ENCODE results near the gene KLF5.

Gene KLF5

GRCh38 chr13:73065036-73065435, 6.2 kb downstream of the KLF5 start:
- Histone ChIP-seq H3K36me3 (replicated peaks) (no peaks in the 10 kb centered on the region), H3K27me3 (replicated peaks) (no peaks in the 10 kb centered on the region), H3K4me3 (ENCODE audit: low read depth, low read length) (no peak overlapping the region), H3K27ac (no peak overlapping the region)
- no peak for DNase-seq
- in situ Hi-C loops (cut with HindIII; ENCODE audit: low pct_ligation_motif_present, low sequenced_read_pairs): no loop called here
- TF ChIP-seq CTCF (IDR thresholded peaks at IDR 0.05; ENCODE audit: low read depth, low read length, missing control alignments): no peak

DNA sequence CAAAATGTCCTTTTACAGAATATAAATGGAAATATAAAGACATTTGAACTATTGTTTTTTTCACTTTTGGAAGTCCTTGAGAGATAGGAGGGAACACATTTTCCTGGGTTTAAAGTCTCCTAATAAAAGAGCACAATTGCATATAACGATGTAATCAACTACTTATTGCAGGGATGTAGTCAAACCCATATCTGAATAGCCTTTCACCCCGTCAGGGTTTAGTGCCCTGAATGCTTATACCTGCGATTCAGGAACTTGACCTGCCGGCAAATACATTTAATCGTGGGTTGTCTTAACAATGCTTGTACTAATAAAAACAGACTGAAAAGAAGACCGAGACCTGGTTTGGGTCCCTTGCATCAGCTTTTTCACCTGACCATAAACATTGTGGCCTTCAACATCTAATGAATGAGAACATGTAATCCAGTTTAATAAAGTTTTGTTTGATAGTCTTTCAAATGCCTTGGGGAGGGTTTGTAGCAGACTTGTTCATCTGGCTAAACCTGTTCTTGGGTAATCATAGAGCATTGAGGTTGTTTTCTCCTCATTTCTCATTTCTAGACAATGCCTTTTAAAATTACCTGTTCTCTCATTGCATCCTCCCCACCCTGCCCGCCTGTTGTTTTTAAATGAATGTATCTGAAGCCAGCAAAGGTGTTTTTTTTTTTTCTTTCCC, 7.0 kb downstream of the KLF5 start:
- no peak for TF ChIP-seq CTCF (IDR thresholded peaks at IDR 0.05; ENCODE audit: low read depth, low read length, missing control alignments)
- Histone ChIP-seq H3K27me3 (replicated peaks) (no peaks in the 10 kb centered on the region), H3K36me3 (replicated peaks) (no peaks in the 10 kb centered on the region), H3K4me3 (ENCODE audit: low read depth, low read length) (no peak overlapping the region), H3K27ac (no peak overlapping the region)
- DNase-seq: no peak
- in situ Hi-C loops (cut with HindIII; ENCODE audit: low pct_ligation_motif_present, low sequenced_read_pairs): no loop called here

- no peak for DNase-seq
- Histone ChIP-seq H3K36me3 (replicated peaks) (no peaks in the 10 kb centered on the region), H3K27ac (no peak overlapping the region), H3K27me3 (replicated peaks) (no peaks in the 10 kb centered on the region), H3K4me3 (ENCODE audit: low read depth, low read length) (no peak overlapping the region)
- in situ Hi-C loops (cut with HindIII; ENCODE audit: low pct_ligation_motif_present, low sequenced_read_pairs): no loop called here
- TF ChIP-seq CTCF (IDR thresholded peaks at IDR 0.05; ENCODE audit: low read depth, low read length, missing control alignments): no peak
Measured at GRCh38 chr13:73069206-73069805, 10.5 kb downstream of the KLF5 start.

DNA sequence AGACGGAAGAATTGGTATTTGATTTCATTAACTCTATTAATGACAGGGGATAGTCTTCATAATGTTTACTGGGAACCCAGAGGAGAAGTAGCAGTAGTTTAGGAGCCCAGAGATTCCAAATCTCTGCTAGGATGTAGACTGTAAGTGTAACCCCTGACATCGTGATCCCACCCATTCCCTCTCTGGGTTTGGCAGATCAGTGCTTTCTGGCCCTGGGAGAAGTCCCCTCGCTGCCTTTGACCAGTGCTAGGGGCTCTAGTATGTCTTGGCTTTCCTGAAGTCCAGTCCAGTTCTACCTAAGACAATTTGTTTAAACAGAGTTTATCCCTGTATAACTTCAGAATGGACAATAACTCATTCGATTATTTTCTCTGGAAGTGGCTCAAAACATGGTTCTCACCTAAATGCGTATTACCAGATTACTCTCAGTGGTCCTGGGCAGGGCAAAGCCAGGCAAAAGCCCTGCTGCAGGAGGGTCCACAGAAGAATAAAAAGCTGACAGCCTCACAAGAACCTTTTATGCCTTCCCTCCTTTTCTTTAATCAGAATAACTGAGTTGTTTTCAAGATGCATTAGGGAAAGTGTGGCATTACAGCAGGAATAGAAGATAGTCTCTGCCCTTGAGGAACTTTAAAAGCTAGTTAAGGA, 11.8 kb downstream of the KLF5 start:
- in situ Hi-C loops (cut with HindIII; ENCODE audit: low pct_ligation_motif_present, low sequenced_read_pairs): no loop called here
- H3K4me3 ChIP-seq (ENCODE audit: low read depth, low read length): no peak overlapping the region

GRCh38 chr13:73072239-73072900, 13.6 kb downstream of the KLF5 start:
- no peaks in the 10 kb centered on the region for H3K27me3 ChIP-seq (replicated peaks)
- no peak for DNase-seq
- no peak overlapping the region for H3K27ac ChIP-seq
- H3K4me3 ChIP-seq (ENCODE audit: low read depth, low read length): no peak overlapping the region
- H3K36me3 ChIP-seq (replicated peaks): no peaks in the 10 kb centered on the region
- in situ Hi-C loops (cut with HindIII; ENCODE audit: low pct_ligation_motif_present, low sequenced_read_pairs): no loop called here
- no peak for TF ChIP-seq CTCF (IDR thresholded peaks at IDR 0.05; ENCODE audit: low read depth, low read length, missing control alignments)

More for the DNA sequence above, 11.8 kb downstream of the KLF5 start:
- Histone ChIP-seq H3K27me3 (replicated peaks) (no peaks in the 10 kb centered on the region), H3K27ac (no peak overlapping the region), H3K36me3 (replicated peaks) (no peaks in the 10 kb centered on the region)
- DNase-seq: no peak
- no peak for TF ChIP-seq CTCF (IDR thresholded peaks at IDR 0.05; ENCODE audit: low read depth, low read length, missing control alignments)

All from brain microvascular endothelial cell (primary cell).